NCI-H2081 (cell line): Measurements from ENCODE around the gene PRDM15.

Experiments used
- DNase-seq, 2 experiments: peaks; one replicate each; lab custom pipeline; 2025; lab: John Stamatoyannopoulos, UW

The PRDM15 gene

DNA sequence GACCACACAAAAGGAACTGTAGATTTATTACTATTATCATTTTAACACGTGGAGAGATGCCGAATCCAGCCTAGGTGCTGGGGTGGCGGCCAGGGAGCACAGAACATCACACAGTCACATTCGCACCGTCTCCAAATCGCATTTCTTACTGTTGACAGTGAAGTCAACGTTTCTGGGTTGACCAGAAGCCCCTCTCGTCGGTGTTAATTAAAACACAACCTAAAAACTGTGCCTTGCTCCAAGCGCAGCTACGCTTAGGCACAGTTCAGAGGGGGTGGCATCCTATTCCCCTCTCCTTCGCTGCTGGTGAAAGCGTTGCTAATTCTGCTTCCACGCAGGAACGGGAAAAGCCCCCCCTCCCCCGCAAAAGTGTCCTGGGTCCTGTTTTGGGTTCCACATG, 116.4 kb downstream of the PRDM15 start:
- peak in 1 of 2 experiments; percentile 7 for DNase-seq

GRCh38 chr21:41761934-41762635, 117.1 kb downstream of the PRDM15 start:
- no peak for DNase-seq

GRCh38 chr21:41761211-41761933, 117.8 kb downstream of the PRDM15 start:
- DNase-seq, result peak in 1 of 2 experiments; percentile 24

- DNase-seq, result no peak
These were observed 118.7 kb downstream of the PRDM15 start for GRCh38 chr21:41760411-41760810.

GRCh38 chr21:41759926-41760325, 119.2 kb downstream of the PRDM15 start:
- no peak for DNase-seq

- no peak for DNase-seq
These were observed 119.8 kb downstream of the PRDM15 start for GRCh38 chr21:41759214-41759840.

GRCh38 chr21:41758550-41758949, 120.6 kb downstream of the PRDM15 start:
- no peak for DNase-seq

DNA sequence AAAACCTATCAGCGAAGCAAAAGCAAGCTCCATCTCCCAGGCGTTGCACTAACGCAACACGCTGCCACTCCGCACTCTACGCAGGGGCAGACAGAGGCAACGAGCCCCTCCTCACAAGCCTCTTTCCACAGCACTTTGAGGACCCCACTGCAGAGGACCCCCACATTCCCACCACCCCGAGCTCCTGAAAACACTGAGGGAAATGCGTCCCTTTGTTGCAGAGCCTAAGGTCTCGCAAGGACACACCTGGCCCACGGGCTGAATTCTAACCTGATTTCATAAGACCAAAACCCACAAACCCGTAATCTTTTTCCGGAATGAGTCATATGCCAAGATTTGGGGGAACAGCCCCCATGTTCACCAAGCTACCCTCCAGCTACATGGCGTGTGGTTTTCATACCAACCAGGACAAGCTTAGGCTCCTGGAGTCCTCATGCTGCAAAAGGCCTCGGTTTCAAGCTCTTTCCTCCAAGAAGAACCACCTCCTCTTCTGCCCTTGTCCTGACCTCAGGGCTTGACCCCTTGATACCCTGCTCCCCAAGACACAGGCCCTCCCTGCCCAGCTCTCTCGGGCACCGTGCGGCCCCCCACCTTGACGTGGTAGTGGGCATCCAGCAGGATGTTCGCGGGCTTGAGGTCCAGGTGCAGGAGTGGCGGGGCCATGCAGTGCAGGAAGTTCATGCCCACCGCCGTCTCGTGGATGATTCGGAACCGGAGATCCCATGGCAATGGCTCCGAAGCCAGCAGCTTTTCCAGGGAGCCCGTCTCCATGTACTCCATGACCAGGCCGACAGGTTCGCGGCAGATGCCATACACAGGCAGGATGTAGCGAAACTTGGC, 123.0 kb downstream of the PRDM15 start:
- no peak for DNase-seq

- DNase-seq, result no peak
These were observed 123.7 kb downstream of the PRDM15 start for GRCh38 chr21:41755258-41755933.

- DNase-seq, result no peak
These were observed 124.7 kb downstream of the PRDM15 start for GRCh38 chr21:41754479-41754891.

- no peak for DNase-seq
These were observed 125.9 kb downstream of the PRDM15 start for GRCh38 chr21:41753006-41753898.

DNA sequence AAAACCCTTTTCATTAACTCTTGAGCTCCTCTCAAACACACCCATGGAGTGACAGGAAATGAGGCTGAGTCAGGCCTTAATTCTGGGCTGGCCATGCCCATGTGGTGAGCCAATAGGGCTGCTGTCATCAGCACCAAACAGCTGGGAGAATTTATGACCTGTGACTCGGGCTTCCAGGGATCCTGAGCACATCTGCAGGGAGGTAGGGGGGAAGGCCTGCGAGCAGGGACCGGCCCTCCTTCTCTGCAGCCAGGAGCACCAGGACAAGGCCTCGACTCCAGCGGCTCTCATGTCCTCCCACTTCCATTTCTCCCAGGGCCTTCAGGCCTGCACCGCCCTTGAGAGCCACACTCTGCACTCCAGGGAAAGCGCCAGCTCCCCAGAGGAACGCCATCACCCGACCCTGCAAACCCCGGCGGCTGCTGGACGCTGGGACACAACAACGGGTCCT, 126.9 kb downstream of the PRDM15 start:
- DNase-seq, result no peak

DNA sequence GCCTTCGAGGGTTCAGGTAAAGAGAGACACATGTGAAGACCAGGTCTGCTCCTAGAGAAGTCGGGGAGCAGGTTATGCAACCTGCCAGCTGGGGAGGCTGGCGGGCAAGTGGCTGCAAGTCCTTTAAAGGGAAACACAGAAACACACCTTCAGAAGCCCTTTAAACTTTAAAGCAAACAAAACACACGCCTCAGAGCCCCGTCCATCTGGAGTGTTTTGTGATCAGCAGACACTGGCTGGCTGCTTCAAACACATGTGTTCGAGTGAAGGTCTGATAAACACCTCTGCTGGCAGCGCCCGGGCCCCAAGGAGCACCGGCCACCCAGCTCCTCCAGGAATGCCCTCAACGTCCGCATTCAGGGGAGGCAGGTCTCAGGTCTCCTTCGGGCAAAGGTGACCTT, 127.5 kb downstream of the PRDM15 start:
- no peak for DNase-seq

- no peak for DNase-seq
These were observed 128.5 kb downstream of the PRDM15 start for GRCh38 chr21:41750532-41751151.

- DNase-seq, result no peak
These were observed 129.1 kb downstream of the PRDM15 start for GRCh38 chr21:41750051-41750450.

DNA sequence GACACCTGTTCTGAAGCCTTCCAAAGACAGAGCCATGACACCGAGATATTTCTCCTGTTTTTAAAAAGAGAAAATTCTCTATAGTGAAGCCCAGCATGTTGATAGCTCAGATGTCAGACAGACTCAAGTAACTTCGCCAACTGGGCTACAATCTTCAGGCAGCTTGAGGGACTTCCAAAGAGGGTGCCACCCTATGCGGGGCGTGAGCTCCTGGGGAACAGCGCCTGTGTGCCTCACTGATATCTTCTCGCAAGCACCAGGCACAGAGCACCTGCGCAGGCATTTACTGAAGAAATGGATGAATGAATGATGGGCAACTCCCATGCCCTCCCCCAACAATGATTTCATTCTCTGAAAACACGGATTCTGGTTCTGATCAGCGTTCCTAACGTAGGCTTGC, 129.9 kb downstream of the PRDM15 start:
- no peak for DNase-seq
